DMS153 treated with DMSO at 0.1 percent for 48 hours (cell line): ENCODE data around the gene GPC3.

Experiments
- DNase-seq: peaks from one replicate; lab custom pipeline; 2025; ENCODE audit not compliant: unreplicated experiment; lab: John Stamatoyannopoulos, UW

The GPC3 gene

GRCh38 chrX:133852401-133852800 is 133.0 kb downstream of the GPC3 start:
- DNase-seq = no peak

GRCh38 chrX:133850399-133850798 is 135.0 kb downstream of the GPC3 start:
- DNase-seq = no peak

GRCh38 chrX:133849676-133850075 is 135.7 kb downstream of the GPC3 start:
- no peak for DNase-seq

- DNase-seq = no peak
These were observed 137.9 kb downstream of the GPC3 start for GRCh38 chrX:133847340-133847994.

- DNase-seq = no peak
These were observed 139.1 kb downstream of the GPC3 start for GRCh38 chrX:133846311-133846710.

- no peak for DNase-seq
These were observed 145.0 kb downstream of the GPC3 start for GRCh38 chrX:133840415-133840814.

GRCh38 chrX:133838761-133839676 is 146.4 kb downstream of the GPC3 start:
- DNase-seq = peak; percentile 2

- no peak for DNase-seq
These were observed 148.3 kb downstream of the GPC3 start for GRCh38 chrX:133837091-133837490.

- no peak for DNase-seq
These were observed 148.8 kb downstream of the GPC3 start for GRCh38 chrX:133836561-133836960.

GRCh38 chrX:133834771-133835170 is 150.6 kb downstream of the GPC3 start:
- DNase-seq = no peak

GRCh38 chrX:133819546-133819945 is 165.8 kb downstream of the GPC3 start:
- no peak for DNase-seq

- no peak for DNase-seq
These were observed 167.4 kb downstream of the GPC3 start for GRCh38 chrX:133818019-133818418.

- DNase-seq = no peak
These were observed 169.9 kb downstream of the GPC3 start for GRCh38 chrX:133815496-133815895.

- DNase-seq = no peak
These were observed 171.4 kb downstream of the GPC3 start for GRCh38 chrX:133813971-133814370.

- no peak for DNase-seq
These were observed 173.0 kb downstream of the GPC3 start for GRCh38 chrX:133812402-133812801.

- no peak for DNase-seq
These were observed 174.5 kb downstream of the GPC3 start for GRCh38 chrX:133810925-133811324.

GRCh38 chrX:133804072-133804471 is 181.3 kb downstream of the GPC3 start:
- DNase-seq = no peak

- no peak for DNase-seq
These were observed 189.1 kb downstream of the GPC3 start for GRCh38 chrX:133796282-133796681.

- no peak for DNase-seq
These were observed 191.3 kb downstream of the GPC3 start for GRCh38 chrX:133794126-133794525.

- no peak for DNase-seq
These were observed 191.8 kb downstream of the GPC3 start for GRCh38 chrX:133793626-133794025.

- DNase-seq = peak; percentile 79
These were observed 193.0 kb downstream of the GPC3 start for GRCh38 chrX:133792198-133792953.

- DNase-seq = no peak
These were observed 195.6 kb downstream of the GPC3 start for GRCh38 chrX:133789829-133790228.
